Aorta (tissue), 5 donors: ENCODE measurements around the gene PTPN5. TPM values are rescaled to one million over a fixed set of nuclear protein-coding genes. Genes with fewer than 3 reads are reported as not detected.

ENCODE experiments used
- ATAC-seq: fragments of 200-7000 bp; cut with Tn5 transposase; one replicate; pipeline ENCODE4 v1.9.1; 2022; ENCODE audit warnings: moderate library complexity; ENCODE audit not compliant: low FRiP score
- DNase-seq, 2 donors: peaks; one replicate each; pipeline ENCODE4 v3.0.0-alpha.2; 2020
- H3K27ac ChIP-seq, 2 donors: one replicate each; pipeline ENCODE4 v1.5.1; 2013; ENCODE audit warnings: low read length in 2 of 2, mild to moderate bottlenecking in 2 of 2, moderate library complexity in 2 of 2, control low read depth in 1 of 2, inconsistent platforms in 1 of 2, low read depth in 1 of 2
- H3K27me3 ChIP-seq, 2 donors: one replicate each; pipeline ENCODE4 v1.6.1; 2013; ENCODE audit warnings: control low read depth in 1 of 2, low read length in 1 of 2, mild to moderate bottlenecking in 1 of 2, moderate library complexity in 1 of 2; ENCODE audit not compliant: insufficient read depth in 2 of 2, control insufficient read depth in 1 of 2
- H3K36me3 ChIP-seq, 2 donors: one replicate each; pipeline ENCODE4 v1.6.1; 2013; ENCODE audit warnings: control low read depth in 1 of 2, low read length in 1 of 2, mild to moderate bottlenecking in 1 of 2; ENCODE audit not compliant: insufficient read depth in 2 of 2, control insufficient read depth in 1 of 2
- H3K4me1 ChIP-seq, 2 donors: one replicate each; pipeline ENCODE4 v1.6.1; 2013; ENCODE audit warnings: low read length in 2 of 2, control low read depth in 1 of 2, mild to moderate bottlenecking in 1 of 2, moderate library complexity in 1 of 2; ENCODE audit not compliant: insufficient read depth in 2 of 2, control insufficient read depth in 1 of 2
- H3K4me3 ChIP-seq, 2 donors: one replicate each; pipeline ENCODE4 v1.5.1; 2013; ENCODE audit warnings: low read length in 2 of 2, control low read depth in 1 of 2, mild to moderate bottlenecking in 1 of 2
- H3K9me3 ChIP-seq: one replicate; pipeline ENCODE4 v1.6.1; 2013; ENCODE audit warnings: mild to moderate bottlenecking, low read length; ENCODE audit not compliant: control insufficient read depth
- WGBS, 2 donors: extraction: QIAGEN DNeasy Blood & Tissue Kit; methylation state at CpG; one replicate each; pipeline ENCODE4 v1.1.7; 2013; 5-methylcytosine and 5-hydroxymethylcytosine counted together
- intact Hi-C, 2 donors: fragments of 100-400 bp; cut with DNase I; formaldehyde crosslinking; loops; one replicate each; pipeline versions ENCODE4 v1.14.2 to v1.15.0; 2022
- polyA plus RNA-seq, 2 donors: library from polyadenylated mRNA; stranded (reverse); fragments of 200-250 nt; gene quantifications; one replicate each; pipeline ENCODE4 v1.2.3, GENCODE V29; 2013
- total RNA-seq, 2 donors: library from RNA; stranded (reverse); fragmentation: NEBNext Ultra II Directional; extraction: Animal tissue kit (Norgen Biotek cat#: 25700); gene quantifications; one replicate each; pipeline ENCODE4 v1.2.1, GENCODE V29; 2021
- donor health status: healthy with polysubstance abuse.
- donor health status: Bipolar disorder and iron deficiency.
- donor health status: DM: no; HTN: no; CAD: no.
- donor health status: DM: no; HTN: no; CAD: no.
- donor health status: DM: yes; HTN: yes; CAD: no.

Gene PTPN5
- total and polyA plus RNA-seq, 4 donors: 1.5 to 2.1 TPM; not detected in 2

- no peaks in the 10 kb centered on the region for H3K9me3 ChIP-seq
- ATAC-seq (no peak), DNase-seq (no peak)
- H3K4me3 ChIP-seq: no peak overlapping the region
- no peaks in the 10 kb centered on the region for H3K4me1 ChIP-seq
- no peaks in the 10 kb centered on the region for H3K27me3 ChIP-seq
- H3K27ac ChIP-seq: no peak overlapping the region
- intact Hi-C loops: no loop called here
- H3K36me3 ChIP-seq: no peaks in the 10 kb centered on the region
- WGBS, 2 donors: 50 to 52% methylated on average over 10 of the region's 10 CpGs
Observed at GRCh38 chr11:18727479-18728236, 63.9 kb downstream of the PTPN5 start.

- H3K27ac ChIP-seq: no peak within 1 kb of the TSS
- no peaks in the 10 kb centered on the region for H3K36me3 ChIP-seq
- H3K4me3 ChIP-seq: no peak within 1 kb of the TSS
- no peaks in the 10 kb centered on the region for H3K27me3 ChIP-seq
- no peaks in the 10 kb centered on the region for H3K9me3 ChIP-seq
- H3K4me1 ChIP-seq: no peaks in the 10 kb centered on the region
- DNase-seq (no peak), ATAC-seq (no peak)
- intact Hi-C loops: no loop called here
- WGBS, 2 donors: 71 to 77% methylated on average over 7 of the region's 7 CpGs
Observed at GRCh38 chr11:18726040-18726439, 65.6 kb downstream of the PTPN5 start, which contains the start of gene IGSF22. Gene IGSF22 (minus strand): TSS chr11:18726188. CDS start chr11:18724236, 1,952 bp downstream.

GRCh38 chr11:18723991-18724390 lies 67.6 kb downstream of the PTPN5 start:
- Histone ChIP-seq H3K9me3 (no peaks in the 10 kb centered on the region), H3K4me3 (no peak overlapping the region), H3K27ac (no peak overlapping the region), H3K36me3 (no peaks in the 10 kb centered on the region), H3K4me1 (no peaks in the 10 kb centered on the region), H3K27me3 (no peaks in the 10 kb centered on the region)
- 61 to 69% methylated on average over 7 of the region's 7 CpGs for WGBS, 2 donors
- intact Hi-C loops: no loop called here
- DNase-seq (no peak), ATAC-seq (no peak)

- Histone ChIP-seq H3K4me1 (no peaks in the 10 kb centered on the region), H3K4me3 (no peak overlapping the region), H3K36me3 (no peaks in the 10 kb centered on the region), H3K27me3 (no peaks in the 10 kb centered on the region), H3K9me3 (no peaks in the 10 kb centered on the region), H3K27ac (no peak overlapping the region)
- intact Hi-C loops: no loop called here
- ATAC-seq (no peak), DNase-seq (no peak)
- WGBS, 2 donors: 90 to 100% methylated on average over 1 of the region's 1 CpG
Observed at GRCh38 chr11:18722293-18722637, 69.3 kb downstream of the PTPN5 start.

GRCh38 chr11:18721561-18722292 lies 69.9 kb downstream of the PTPN5 start:
- no peaks in the 10 kb centered on the region for H3K4me1 ChIP-seq
- 3 to 4% methylated on average over 35 to 36 of the region's 36 CpGs for WGBS, 2 donors
- H3K27ac ChIP-seq: peak overlapping the region in 1 of 2 donors; percentile 38
- DNase-seq (no peak), ATAC-seq (peak; percentile 73)
- no peaks in the 10 kb centered on the region for H3K36me3 ChIP-seq
- intact Hi-C loops: no loop called here
- no peaks in the 10 kb centered on the region for H3K27me3 ChIP-seq
- peak overlapping the region; percentile 22 to 71 for H3K4me3 ChIP-seq
- H3K9me3 ChIP-seq: no peaks in the 10 kb centered on the region

GRCh38 chr11:18720808-18721560 lies 70.6 kb downstream of the PTPN5 start:
- ATAC-seq: peak; percentile 95
- Histone ChIP-seq H3K9me3 (no peaks in the 10 kb centered on the region), H3K27ac (peak overlapping the region in 1 of 2 donors; percentile 53), H3K4me1 (no peaks in the 10 kb centered on the region), H3K36me3 (no peaks in the 10 kb centered on the region), H3K4me3 (peak overlapping the region; percentile 22 to 71), H3K27me3 (no peaks in the 10 kb centered on the region)
- peak; percentile 90 to 96 for DNase-seq
- intact Hi-C loops: no loop called here
- 1 to 3% methylated on average over 40 to 41 of the region's 41 CpGs for WGBS, 2 donors

- Histone ChIP-seq H3K4me1 (no peaks in the 10 kb centered on the region), H3K36me3 (no peaks in the 10 kb centered on the region), H3K27ac (peak overlapping the region in 1 of 2 donors; percentile 53), H3K9me3 (no peaks in the 10 kb centered on the region), H3K4me3 (no peak overlapping the region), H3K27me3 (no peaks in the 10 kb centered on the region)
- ATAC-seq (no peak), DNase-seq (peak in 1 of 2 donors; percentile 27)
- WGBS, 2 donors: 56 to 63% methylated on average over 5 of the region's 5 CpGs
- intact Hi-C loops: no loop called here
Observed at GRCh38 chr11:18720091-18720807, 71.3 kb downstream of the PTPN5 start.

GRCh38 chr11:18715476-18715875 lies 76.1 kb downstream of the PTPN5 start:
- Histone ChIP-seq H3K9me3 (no peaks in the 10 kb centered on the region), H3K27me3 (no peaks in the 10 kb centered on the region), H3K4me3 (no peak overlapping the region), H3K36me3 (no peaks in the 10 kb centered on the region), H3K27ac (no peak overlapping the region), H3K4me1 (no peaks in the 10 kb centered on the region)
- WGBS, 2 donors: 79 to 86% methylated on average over 7 of the region's 7 CpGs
- ATAC-seq (no peak), DNase-seq (no peak)
- intact Hi-C loops: no loop called here
